B cell (primary cell): Measurements from ENCODE around the gene VPS54.

Experiments
- CTCF ChIP-seq: fragments of 200-600 bp; IDR thresholded peaks from one replicate; pipeline ENCODE4 v1.8.0; 2022; ENCODE audit warnings: antibody characterized with exemption, mild to moderate bottlenecking
- EZH2 ChIP-seq: IDR thresholded peaks from 2 replicates; pipeline ENCODE4 v1.6.1; 2012; ENCODE audit warnings: borderline replicate concordance, low read depth, mild to moderate bottlenecking, moderate library complexity, low read length; ENCODE audit not compliant: insufficient read depth, poor library complexity, severe bottlenecking

GRCh38 chr2:63843791-63844190 is 175.4 kb downstream of the VPS54 start:
- no peak for TF ChIP-seq CTCF
- no peak for TF ChIP-seq EZH2
